HG02588 (cell line): ENCODE data around the gene KRT39.
"Not testable (repeated sequence)": the region's sequence is repeated elsewhere in the genome, so short reads cannot be mapped to it uniquely, and the experiment has no call there.

Source experiments
- ATAC-seq: cut with Tn5 transposase; IDR thresholded peaks from one replicate; pipeline ENCODE4 v1.9.1; 2021; ENCODE audit warnings: mild to moderate bottlenecking, moderate library complexity; ENCODE audit not compliant: unreplicated experiment

Gene KRT39

DNA sequence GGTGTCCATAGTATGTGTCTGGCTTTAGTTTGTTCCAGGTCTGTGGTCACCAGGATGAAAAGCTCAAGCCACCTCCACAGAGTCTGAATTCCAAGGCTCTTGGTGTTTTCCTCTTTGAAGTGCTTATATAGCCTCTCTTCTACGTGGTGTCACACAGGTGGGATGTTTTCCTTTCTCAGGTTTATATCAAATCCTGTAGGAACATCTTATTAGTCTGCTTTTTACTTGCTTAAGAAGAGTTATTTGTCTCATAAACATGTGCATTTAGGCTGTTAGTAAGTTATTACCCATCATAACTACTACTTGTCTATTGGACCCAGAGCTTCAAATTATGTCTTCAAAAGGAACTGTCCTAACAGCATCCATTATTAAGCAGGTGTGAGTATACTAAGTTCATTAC, at the start of gene KRT39:
TSS of gene KRT39 (minus strand) at position 101 of the 400 bp plus-strand sequence. CDS start at position 9, 92 bp downstream.
- no peak for ATAC-seq

GRCh38 chr17:41015454-41015853, 48.7 kb upstream of the KRT39 start:
- no peak for ATAC-seq

GRCh38 chr17:41013606-41014005, 46.9 kb upstream of the KRT39 start:
- no peak for ATAC-seq

DNA sequence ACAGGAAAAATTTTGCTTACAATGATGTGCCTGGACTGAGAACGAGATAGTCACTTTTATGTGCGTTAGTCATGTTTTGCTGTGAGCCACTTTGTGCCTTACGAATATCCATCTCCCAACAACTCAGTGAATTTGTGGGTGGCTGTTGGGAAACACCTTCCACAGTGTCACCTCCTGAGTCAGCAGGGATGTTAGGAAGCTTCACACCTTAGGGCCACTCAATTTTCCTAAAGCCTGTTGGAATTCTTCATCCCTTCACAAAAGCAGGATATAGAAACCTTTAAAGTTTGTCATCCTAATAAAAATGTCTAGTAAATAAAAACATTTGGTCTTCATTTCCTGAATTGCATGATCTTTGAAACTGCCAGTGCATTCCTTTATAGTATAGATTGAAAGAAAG, 46.4 kb upstream of the KRT39 start:
- no peak for ATAC-seq

GRCh38 chr17:41012326-41013120, 45.8 kb upstream of the KRT39 start:
- ATAC-seq, result no peak

DNA sequence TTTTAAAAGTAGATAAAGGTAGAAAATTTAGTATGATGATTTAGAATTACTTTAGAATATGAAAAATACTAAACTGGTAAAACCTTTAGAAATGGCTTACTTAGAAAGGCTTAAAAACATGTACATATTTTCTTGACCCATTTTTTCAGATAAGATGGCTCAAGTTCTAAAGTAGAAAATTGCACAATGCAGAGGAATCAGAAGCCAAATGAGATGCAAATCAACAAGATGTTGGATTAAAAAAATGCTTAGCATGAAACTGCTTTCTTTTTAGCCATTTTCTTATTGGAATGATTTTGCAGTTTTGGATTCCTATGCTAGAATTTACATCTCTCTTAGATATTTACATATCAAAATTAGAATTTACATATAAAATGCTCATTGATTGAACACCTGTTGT, 43.7 kb upstream of the KRT39 start:
- no peak for ATAC-seq

DNA sequence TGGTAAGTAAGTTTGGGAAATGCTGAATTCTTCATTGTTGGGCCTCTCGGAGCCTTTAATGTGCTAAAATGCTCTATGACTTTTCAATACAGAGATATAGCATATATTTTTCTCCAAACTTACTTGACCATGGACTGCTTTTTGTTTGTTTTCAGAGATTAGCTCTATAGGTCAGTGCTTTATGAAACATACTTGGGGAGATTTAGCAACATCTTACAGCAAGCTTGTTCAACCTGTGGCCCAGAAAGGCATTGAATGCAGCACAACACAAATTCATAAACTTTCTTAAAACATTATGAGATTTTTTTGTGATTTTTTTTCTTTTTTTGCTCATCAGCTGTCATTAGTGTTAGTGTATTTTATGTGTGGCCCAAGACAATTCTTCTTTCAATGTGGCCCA, 43.2 kb upstream of the KRT39 start:
- ATAC-seq, result no peak

DNA sequence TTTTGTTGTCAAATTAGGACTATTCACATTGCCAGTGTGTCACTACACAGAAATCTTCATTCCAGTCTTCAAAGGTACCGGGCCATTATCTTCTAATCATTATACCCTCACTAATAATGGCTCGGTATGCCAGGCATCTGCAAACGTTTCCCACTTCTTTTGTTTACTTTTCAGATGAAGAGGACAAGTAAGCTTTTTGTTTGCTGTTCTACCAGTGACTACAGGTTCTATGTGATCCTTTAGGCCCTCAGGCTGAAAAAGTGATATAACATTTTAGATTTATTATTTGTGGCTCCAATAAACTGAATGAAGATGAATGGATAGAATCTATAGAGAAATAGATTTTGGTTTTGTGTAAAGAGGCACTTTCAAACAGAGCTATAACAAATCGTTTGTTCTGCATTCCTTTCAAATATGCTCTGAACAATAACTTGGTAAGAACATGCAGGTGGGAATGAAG, 42.6 kb upstream of the KRT39 start:
- no peak for ATAC-seq

- no peak for ATAC-seq
Measured at GRCh38 chr17:41008811-41009210, 42.1 kb upstream of the KRT39 start, which contains the start of gene KRTAP3-1. TSS of gene KRTAP3-1 (minus strand) at chr17:41009128. CDS start at chr17:41009074, 54 bp downstream.

DNA sequence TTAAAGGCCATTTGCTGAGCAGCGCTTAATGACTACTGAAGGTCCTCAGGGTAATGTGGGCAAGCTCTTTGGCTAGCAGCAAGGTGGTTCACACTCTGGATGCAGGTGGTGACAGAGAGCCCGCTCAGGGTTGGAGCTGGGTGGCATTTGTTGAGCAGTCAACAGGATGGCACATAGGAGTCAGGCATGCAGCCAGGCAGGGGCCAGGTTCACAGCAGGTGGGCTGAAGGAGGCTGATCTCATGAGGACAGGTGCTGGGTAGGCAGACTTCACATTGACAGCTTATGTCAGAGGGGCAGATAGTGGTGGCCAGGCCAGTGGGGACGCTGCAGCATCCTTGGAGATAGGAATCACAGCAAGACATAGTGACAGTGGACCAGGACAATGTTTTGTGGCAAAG, 37.6 kb upstream of the KRT39 start:
- ATAC-seq, result no peak

- no peak for ATAC-seq
Measured at GRCh38 chr17:41003926-41004325, 37.2 kb upstream of the KRT39 start.

DNA sequence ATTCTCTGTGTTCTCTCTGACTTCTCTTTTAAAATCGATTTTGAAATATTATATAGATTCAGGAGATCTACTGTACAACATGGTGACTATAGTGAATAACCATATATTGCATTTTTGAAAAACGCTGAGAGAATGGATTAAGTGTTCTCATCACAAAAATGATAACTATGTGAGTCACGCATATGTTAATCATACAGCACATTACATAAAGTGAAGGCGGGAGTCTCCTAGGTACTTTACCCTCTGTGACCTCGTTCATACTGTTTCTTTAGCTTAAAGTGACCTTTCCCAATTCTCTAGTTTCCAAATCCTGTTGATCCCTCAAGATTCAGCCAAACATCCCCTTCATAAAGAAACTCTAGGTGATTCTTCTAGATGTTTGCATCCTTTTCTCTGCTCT, 36.1 kb upstream of the KRT39 start:
- ATAC-seq, result no peak

- ATAC-seq, result no peak
Measured at GRCh38 chr17:41001795-41002194, 35.0 kb upstream of the KRT39 start.

GRCh38 chr17:40999563-40999962, 32.8 kb upstream of the KRT39 start, which contains the start of gene KRTAP3-2:
TSS of gene KRTAP3-2 (minus strand) at chr17:40999906. CDS start at chr17:40999853, 53 bp downstream.
- not testable (repeated sequence) for ATAC-seq

DNA sequence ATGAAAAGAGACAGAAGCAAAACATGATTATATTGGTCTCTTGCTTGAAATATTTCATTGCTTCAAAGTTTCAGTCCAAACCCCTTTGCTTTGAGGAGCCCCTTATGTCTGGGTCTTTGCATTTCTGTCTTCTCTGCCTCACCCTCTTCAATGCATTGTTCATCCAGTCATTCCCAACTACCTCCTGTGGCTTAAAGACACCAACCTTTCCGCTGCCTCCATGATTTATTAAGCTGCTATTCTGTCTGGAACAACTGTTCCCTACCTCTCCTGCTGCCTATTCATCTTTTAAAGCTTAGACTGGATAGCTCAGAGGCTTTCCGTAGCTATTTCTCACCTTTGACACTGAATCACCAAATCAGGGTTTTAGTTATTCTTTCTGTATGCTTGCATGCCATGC, 30.6 kb upstream of the KRT39 start:
- no peak for ATAC-seq

- ATAC-seq, result no peak
Measured at GRCh38 chr17:40996829-40997228, 30.1 kb upstream of the KRT39 start.

DNA sequence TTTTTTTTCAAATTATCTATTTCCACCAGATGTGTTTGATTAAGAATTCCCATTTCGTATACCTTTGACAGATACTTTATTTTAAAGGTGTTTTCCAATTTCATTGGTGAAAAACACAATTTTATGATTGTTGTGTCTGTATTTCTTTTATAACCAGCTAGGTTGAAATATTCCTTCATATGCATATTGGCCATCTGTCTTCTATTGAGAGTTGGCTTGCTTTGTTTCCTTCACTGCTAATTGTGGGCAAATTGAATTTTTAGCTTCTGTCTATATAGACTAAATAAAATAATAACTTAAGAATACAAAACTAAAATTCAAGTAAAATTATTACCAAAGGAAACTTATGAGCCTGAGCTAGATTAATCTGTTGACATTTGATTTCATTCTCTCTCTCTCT, 28.4 kb upstream of the KRT39 start:
- ATAC-seq, result no peak

DNA sequence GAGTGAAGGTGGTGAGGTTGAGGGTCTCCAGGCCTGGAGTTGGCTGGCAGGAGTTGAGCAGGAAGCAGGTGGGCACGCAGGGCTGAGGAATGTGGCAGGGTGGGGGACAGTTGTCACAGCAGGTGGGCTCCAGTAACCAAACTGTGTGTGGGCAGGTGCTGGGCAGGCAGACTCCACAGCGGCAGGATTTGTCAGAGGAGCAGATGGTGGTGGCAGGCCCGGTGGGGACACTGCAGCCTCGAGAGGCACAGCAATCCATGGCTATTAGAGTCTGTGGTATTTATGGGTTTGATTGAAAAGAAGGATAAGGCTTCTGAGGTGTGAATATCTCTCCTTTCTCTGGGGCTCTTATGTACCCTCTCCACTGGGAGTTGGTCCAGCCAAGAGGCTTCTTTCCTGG, 27.1 kb upstream of the KRT39 start, which contains the start of gene KRTAP3-3:
TSS of gene KRTAP3-3 (minus strand) at position 326 of the 400 bp plus-strand sequence. CDS start at position 259, 67 bp downstream.
- ATAC-seq, result no peak

- ATAC-seq, result no peak
Measured at GRCh38 chr17:40993084-40993483, 26.3 kb upstream of the KRT39 start.

- no peak for ATAC-seq
Measured at GRCh38 chr17:40992666-40993065, 25.9 kb upstream of the KRT39 start.

- ATAC-seq, result no peak
Measured at GRCh38 chr17:40986920-40987319, 20.2 kb upstream of the KRT39 start.

GRCh38 chr17:40984226-40984625, 17.5 kb upstream of the KRT39 start, which contains the start of gene KRT40:
TSS of gene KRT40 (minus strand) at chr17:40984326. CDS start at chr17:40984273, 53 bp downstream.
- ATAC-seq, result no peak
